GM23338 (cell line): ENCODE measurements around the gene TRIM14. TPM values are rescaled to one million over a fixed set of nuclear protein-coding genes. Genes with fewer than 3 reads are reported as not detected.

Experiments used
- ATAC-seq: fragments of 200-7000 bp; cut with Tn5 transposase; 3 replicates; pipeline ENCODE4 v1.9.1; 2020
- DNase-seq: peaks from one replicate; pipeline ENCODE4 v3.0.0-alpha.2; 2015; ENCODE audit warnings: low spot score
- H2AFZ ChIP-seq: fragments of 200-600 bp; sonication (generic); 2 replicates; pipeline ENCODE4 v1.8.0; 2016; ENCODE audit warnings: antibody characterized with exemption, mild to moderate bottlenecking, moderate library complexity
- H3F3A ChIP-seq: fragments of 200-600 bp; sonication (generic); replicated peaks from 2 replicates; pipeline ENCODE4 v1.8.0; 2017; ENCODE audit warnings: antibody characterized with exemption, mixed run types, low read depth
- H3K27ac ChIP-seq: fragments of 200-600 bp; sonication (generic); 2 replicates; pipeline ENCODE4 v1.6.1; 2016; ENCODE audit warnings: low read depth
- H3K27me3 ChIP-seq: fragments of 200-600 bp; sonication (generic); 2 replicates; pipeline ENCODE4 v1.8.0; 2016; ENCODE audit warnings: mild to moderate bottlenecking, mixed run types, moderate library complexity; ENCODE audit not compliant: insufficient read depth
- H3K36me3 ChIP-seq: fragments of 200-600 bp; sonication (generic); 2 replicates; pipeline ENCODE4 v1.8.0; 2016; ENCODE audit warnings: mild to moderate bottlenecking; ENCODE audit not compliant: insufficient read depth
- H3K4me1 ChIP-seq: fragments of 200-600 bp; sonication (generic); 2 replicates; pipeline ENCODE4 v1.8.0; 2016; ENCODE audit warnings: mild to moderate bottlenecking, moderate library complexity; ENCODE audit not compliant: insufficient read depth
- H3K4me2 ChIP-seq: fragments of 200-600 bp; sonication (generic); 2 replicates; pipeline ENCODE4 v1.7.1; 2017; ENCODE audit warnings: mixed run types
- H3K4me3 ChIP-seq: fragments of 200-600 bp; sonication (generic); 2 replicates; pipeline ENCODE4 v1.6.1; 2016; ENCODE audit warnings: mixed run types
- H3K79me2 ChIP-seq: fragments of 200-600 bp; sonication (generic); replicated peaks from 2 replicates; pipeline ENCODE4 v1.8.0; 2017; ENCODE audit warnings: mild to moderate bottlenecking; ENCODE audit not compliant: insufficient read depth
- H3K9me2 ChIP-seq: fragments of 200-600 bp; sonication (generic); 2 replicates; pipeline ENCODE4 v1.8.0; 2017; ENCODE audit not compliant: insufficient read depth
- H4K20me1 ChIP-seq: fragments of 200-600 bp; sonication (generic); replicated peaks from 2 replicates; pipeline ENCODE4 v1.8.0; 2017; ENCODE audit warnings: mild to moderate bottlenecking; ENCODE audit not compliant: insufficient read depth
- H3K27ac Mint-ChIP-seq: 2 replicates; pipeline ENCODE4 v1.8.0; 2020; ENCODE audit warnings: inconsistent platforms, mild to moderate bottlenecking, moderate library complexity, mixed read lengths
- H3K27me3 Mint-ChIP-seq: 3 replicates; pipeline ENCODE4 v1.8.0; 2022; ENCODE audit warnings: low read depth, mild to moderate bottlenecking, moderate library complexity, mixed read lengths, inconsistent platforms; ENCODE audit not compliant: insufficient read depth, poor library complexity
- H3K36me3 Mint-ChIP-seq: 3 replicates; pipeline ENCODE4 v1.8.0; 2021; ENCODE audit warnings: low read depth, mild to moderate bottlenecking, inconsistent platforms, moderate library complexity, mixed read lengths
- H3K4me1 Mint-ChIP-seq: 3 replicates; pipeline ENCODE4 v1.8.0; 2020; ENCODE audit warnings: mild to moderate bottlenecking, inconsistent platforms, mixed read lengths
- H3K4me3 Mint-ChIP-seq: 3 replicates; pipeline ENCODE4 v1.8.0; 2021; ENCODE audit warnings: moderate library complexity, mild to moderate bottlenecking, inconsistent platforms, mixed read lengths
- H3K9me3 Mint-ChIP-seq: 3 replicates; pipeline ENCODE4 v1.8.0; 2020; ENCODE audit warnings: moderate library complexity, mild to moderate bottlenecking, inconsistent platforms, mixed read lengths
- CTCF ChIP-seq, 2 experiments: fragments of 200-600 bp in 1 of 2; sonication (generic) in 1 of 2; conservative IDR thresholded peaks; 2 replicates each; pipeline versions ENCODE4 v1.5.1 to v1.6.1; 2016 to 2017; ENCODE audit warnings: antibody characterized with exemption in 2 of 2, low read depth in 2 of 2, mild to moderate bottlenecking in 2 of 2, moderate library complexity in 1 of 2
- EZH2phosphoT487 ChIP-seq: fragments of 200-600 bp; sonication (generic); IDR thresholded peaks from one replicate; pipeline ENCODE4 v1.8.1; 2018; ENCODE audit warnings: antibody characterized with exemption; ENCODE audit not compliant: unreplicated experiment
- JUNB ChIP-seq: IDR thresholded peaks from one replicate; pipeline ENCODE4 v1.6.1; 2016; ENCODE audit warnings: antibody characterized with exemption; ENCODE audit not compliant: unreplicated experiment
- POLR2AphosphoS5 ChIP-seq: IDR thresholded peaks from 2 replicates; pipeline ENCODE4 v1.6.1; 2016; ENCODE audit warnings: antibody characterized with exemption, low read depth
- STAT1 ChIP-seq: IDR thresholded peaks from one replicate; pipeline ENCODE4 v1.6.1; 2016; ENCODE audit warnings: antibody characterized with exemption; ENCODE audit not compliant: unreplicated experiment
- ZNF114 ChIP-seq: fragments of 250-450 bp; sonication (Bioruptor Pico); IDR thresholded peaks from 2 replicates; pipeline ENCODE4 v1.5.0; 2020; ENCODE audit warnings: mild to moderate bottlenecking, moderate library complexity
- ZNF331 ChIP-seq: fragments of 250-450 bp; sonication (Bioruptor Pico); IDR thresholded peaks from 2 replicates; pipeline ENCODE4 v1.5.0; 2020; ENCODE audit warnings: low read depth, mild to moderate bottlenecking, moderate library complexity
- polyA plus RNA-seq: library from polyadenylated mRNA; unstranded; fragments of >200 nt; fragmentation: Nextera tagmentation; extraction: Ambion mirVana; gene quantifications from 2 replicates; pipeline ENCODE4 v1.2.1, GENCODE V29; 2016
- total RNA-seq: library from RNA; depleted of rRNA; stranded (reverse); fragments of >200 nt; shearing (Covaris generic); gene quantifications from 2 replicates; pipeline ENCODE4 v1.2.3, GENCODE V29; 2014
- TF ChIP-seq, protein P1 (sequence below): fragments of 250-450 bp; sonication (Bioruptor Pico); IDR thresholded peaks from 2 replicates; pipeline ENCODE4 v1.5.0; 2020; ENCODE audit warnings: mild to moderate bottlenecking, moderate library complexity
- TF ChIP-seq, protein P2 (sequence below): IDR thresholded peaks from one replicate; pipeline ENCODE4 v1.6.1; 2018; ENCODE audit warnings: antibody characterized with exemption; ENCODE audit not compliant: unreplicated experiment

The TRIM14 gene
- total and polyA plus RNA-seq, 2 experiments from 2014 or later = 17.2 to 25.3 TPM

GRCh38 chr9:98135938-98136337 is 16.9 kb upstream of the TRIM14 start:
- H2AFZ ChIP-seq = no peak overlapping the region
- H3F3A ChIP-seq = no peaks in the 10 kb centered on the region
- peaks cover 11% of the 10 kb centered on the region for H3K36me3 Mint-ChIP-seq
- H3K4me2 ChIP-seq = no peak overlapping the region
- no peaks in the 10 kb centered on the region; the same call in 1 of the 2 replicates for H3K36me3 ChIP-seq
- H3K9me2 ChIP-seq = no peaks in the 10 kb centered on the region
- TF ChIP-seq EZH2phosphoT487 = no peak
- TF ChIP-seq CTCF (conservative IDR thresholded peaks at IDR 0.05; ENCODE audit: low read depth in 2 of 2) = no peak
- TF ChIP-seq ZNF331 (CRISPR knock-in tag) = no peak
- TF ChIP-seq POLR2AphosphoS5 = no peak
- no peak for TF ChIP-seq ZNF114
- no peak for TF ChIP-seq JUNB
- TF ChIP-seq STAT1 = no peak
- TF ChIP-seq, protein P1, sequence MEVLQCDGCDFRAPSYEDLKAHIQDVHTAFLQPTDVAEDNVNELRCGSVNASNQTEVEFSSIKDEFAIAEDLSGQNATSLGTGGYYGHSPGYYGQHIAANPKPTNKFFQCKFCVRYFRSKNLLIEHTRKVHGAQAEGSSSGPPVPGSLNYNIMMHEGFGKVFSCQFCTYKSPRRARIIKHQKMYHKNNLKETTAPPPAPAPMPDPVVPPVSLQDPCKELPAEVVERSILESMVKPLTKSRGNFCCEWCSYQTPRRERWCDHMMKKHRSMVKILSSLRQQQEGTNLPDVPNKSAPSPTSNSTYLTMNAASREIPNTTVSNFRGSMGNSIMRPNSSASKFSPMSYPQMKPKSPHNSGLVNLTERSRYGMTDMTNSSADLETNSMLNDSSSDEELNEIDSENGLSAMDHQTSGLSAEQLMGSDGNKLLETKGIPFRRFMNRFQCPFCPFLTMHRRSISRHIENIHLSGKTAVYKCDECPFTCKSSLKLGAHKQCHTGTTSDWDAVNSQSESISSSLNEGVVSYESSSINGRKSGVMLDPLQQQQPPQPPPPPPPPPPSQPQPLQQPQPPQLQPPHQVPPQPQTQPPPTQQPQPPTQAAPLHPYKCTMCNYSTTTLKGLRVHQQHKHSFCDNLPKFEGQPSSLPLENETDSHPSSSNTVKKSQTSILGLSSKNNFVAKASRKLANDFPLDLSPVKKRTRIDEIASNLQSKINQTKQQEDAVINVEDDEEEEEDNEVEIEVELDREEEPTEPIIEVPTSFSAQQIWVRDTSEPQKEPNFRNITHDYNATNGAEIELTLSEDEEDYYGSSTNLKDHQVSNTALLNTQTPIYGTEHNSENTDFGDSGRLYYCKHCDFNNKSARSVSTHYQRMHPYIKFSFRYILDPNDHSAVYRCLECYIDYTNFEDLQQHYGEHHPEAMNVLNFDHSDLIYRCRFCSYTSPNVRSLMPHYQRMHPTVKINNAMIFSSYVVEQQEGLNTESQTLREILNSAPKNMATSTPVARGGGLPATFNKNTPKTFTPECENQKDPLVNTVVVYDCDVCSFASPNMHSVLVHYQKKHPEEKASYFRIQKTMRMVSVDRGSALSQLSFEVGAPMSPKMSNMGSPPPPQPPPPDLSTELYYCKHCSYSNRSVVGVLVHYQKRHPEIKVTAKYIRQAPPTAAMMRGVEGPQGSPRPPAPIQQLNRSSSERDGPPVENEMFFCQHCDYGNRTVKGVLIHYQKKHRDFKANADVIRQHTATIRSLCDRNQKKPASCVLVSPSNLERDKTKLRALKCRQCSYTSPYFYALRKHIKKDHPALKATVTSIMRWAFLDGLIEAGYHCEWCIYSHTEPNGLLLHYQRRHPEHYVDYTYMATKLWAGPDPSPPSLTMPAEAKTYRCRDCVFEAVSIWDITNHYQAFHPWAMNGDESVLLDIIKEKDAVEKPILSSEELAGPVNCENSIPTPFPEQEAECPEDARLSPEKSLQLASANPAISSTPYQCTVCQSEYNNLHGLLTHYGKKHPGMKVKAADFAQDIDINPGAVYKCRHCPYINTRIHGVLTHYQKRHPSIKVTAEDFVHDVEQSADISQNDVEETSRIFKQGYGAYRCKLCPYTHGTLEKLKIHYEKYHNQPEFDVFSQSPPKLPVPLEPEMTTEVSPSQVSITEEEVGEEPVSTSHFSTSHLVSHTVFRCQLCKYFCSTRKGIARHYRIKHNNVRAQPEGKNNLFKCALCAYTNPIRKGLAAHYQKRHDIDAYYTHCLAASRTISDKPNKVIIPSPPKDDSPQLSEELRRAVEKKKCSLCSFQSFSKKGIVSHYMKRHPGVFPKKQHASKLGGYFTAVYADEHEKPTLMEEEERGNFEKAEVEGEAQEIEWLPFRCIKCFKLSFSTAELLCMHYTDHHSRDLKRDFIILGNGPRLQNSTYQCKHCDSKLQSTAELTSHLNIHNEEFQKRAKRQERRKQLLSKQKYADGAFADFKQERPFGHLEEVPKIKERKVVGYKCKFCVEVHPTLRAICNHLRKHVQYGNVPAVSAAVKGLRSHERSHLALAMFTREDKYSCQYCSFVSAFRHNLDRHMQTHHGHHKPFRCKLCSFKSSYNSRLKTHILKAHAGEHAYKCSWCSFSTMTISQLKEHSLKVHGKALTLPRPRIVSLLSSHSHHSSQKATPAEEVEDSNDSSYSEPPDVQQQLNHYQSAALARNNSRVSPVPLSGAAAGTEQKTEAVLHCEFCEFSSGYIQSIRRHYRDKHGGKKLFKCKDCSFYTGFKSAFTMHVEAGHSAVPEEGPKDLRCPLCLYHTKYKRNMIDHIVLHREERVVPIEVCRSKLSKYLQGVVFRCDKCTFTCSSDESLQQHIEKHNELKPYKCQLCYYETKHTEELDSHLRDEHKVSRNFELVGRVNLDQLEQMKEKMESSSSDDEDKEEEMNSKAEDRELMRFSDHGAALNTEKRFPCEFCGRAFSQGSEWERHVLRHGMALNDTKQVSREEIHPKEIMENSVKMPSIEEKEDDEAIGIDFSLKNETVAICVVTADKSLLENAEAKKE (CRISPR knock-in tag) = no peak
- TF ChIP-seq, protein P2, sequence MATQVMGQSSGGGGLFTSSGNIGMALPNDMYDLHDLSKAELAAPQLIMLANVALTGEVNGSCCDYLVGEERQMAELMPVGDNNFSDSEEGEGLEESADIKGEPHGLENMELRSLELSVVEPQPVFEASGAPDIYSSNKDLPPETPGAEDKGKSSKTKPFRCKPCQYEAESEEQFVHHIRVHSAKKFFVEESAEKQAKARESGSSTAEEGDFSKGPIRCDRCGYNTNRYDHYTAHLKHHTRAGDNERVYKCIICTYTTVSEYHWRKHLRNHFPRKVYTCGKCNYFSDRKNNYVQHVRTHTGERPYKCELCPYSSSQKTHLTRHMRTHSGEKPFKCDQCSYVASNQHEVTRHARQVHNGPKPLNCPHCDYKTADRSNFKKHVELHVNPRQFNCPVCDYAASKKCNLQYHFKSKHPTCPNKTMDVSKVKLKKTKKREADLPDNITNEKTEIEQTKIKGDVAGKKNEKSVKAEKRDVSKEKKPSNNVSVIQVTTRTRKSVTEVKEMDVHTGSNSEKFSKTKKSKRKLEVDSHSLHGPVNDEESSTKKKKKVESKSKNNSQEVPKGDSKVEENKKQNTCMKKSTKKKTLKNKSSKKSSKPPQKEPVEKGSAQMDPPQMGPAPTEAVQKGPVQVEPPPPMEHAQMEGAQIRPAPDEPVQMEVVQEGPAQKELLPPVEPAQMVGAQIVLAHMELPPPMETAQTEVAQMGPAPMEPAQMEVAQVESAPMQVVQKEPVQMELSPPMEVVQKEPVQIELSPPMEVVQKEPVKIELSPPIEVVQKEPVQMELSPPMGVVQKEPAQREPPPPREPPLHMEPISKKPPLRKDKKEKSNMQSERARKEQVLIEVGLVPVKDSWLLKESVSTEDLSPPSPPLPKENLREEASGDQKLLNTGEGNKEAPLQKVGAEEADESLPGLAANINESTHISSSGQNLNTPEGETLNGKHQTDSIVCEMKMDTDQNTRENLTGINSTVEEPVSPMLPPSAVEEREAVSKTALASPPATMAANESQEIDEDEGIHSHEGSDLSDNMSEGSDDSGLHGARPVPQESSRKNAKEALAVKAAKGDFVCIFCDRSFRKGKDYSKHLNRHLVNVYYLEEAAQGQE = no peak
- no peaks in the 10 kb centered on the region for H3K79me2 ChIP-seq
- H3K4me3 ChIP-seq = no peak overlapping the region
- no peaks in the 10 kb centered on the region for H3K27me3 ChIP-seq
- H3K27ac Mint-ChIP-seq = no peak overlapping the region
- no peak for ATAC-seq
- H3K9me3 Mint-ChIP-seq = no peaks in the 10 kb centered on the region
- H3K27ac ChIP-seq = no peak overlapping the region
- H3K4me1 ChIP-seq = no peaks in the 10 kb centered on the region
- no peak overlapping the region for H3K4me3 Mint-ChIP-seq
- no peaks in the 10 kb centered on the region for H4K20me1 ChIP-seq
- DNase-seq = no peak
- H3K27me3 Mint-ChIP-seq = no peaks in the 10 kb centered on the region
- peaks cover 6% of the 10 kb centered on the region for H3K4me1 Mint-ChIP-seq
